Erythroblast (primary cell): ENCODE results near the gene MPPE1.

Source experiments
- GATA1 ChIP-seq: IDR thresholded peaks from 2 replicates; pipeline ENCODE4 v1.6.1; 2011; ENCODE audit warnings: low read depth, mild to moderate bottlenecking, control low read depth, low read length, moderate library complexity
- POLR2A ChIP-seq: IDR thresholded peaks from 2 replicates; pipeline ENCODE4 v1.6.1; 2011; ENCODE audit warnings: mild to moderate bottlenecking, low read length

DNA sequence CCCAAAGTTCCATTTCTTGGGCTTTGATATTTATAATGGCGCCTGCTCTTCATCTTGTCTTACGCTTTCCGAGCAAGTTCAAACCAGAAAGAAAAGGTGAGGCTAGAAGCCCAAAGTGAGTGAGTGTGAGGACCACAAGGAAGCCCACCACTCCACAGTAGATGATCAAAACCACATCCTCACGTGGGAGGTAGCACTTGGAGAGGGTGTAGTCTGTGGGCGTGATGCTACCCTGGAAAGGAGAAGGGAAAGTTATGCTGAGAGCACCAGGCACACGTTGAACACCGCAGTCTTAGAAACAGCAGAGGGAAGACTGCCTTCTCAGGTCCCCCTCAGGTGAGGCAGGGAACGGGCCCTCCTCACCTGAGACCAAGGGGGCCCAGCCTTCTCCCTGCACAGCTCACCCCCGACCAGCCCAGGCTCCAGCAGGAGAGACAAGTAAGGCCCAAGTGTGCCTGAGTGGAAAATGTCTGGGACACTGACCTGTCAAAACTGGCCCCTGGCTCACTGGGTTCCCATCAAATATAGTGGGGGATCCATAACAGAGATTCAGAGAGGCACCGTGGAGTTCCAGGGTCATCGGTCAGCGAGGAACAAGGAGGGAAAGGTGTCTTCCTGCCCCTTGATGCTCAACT is 23.6 kb downstream of the MPPE1 start:
- TF ChIP-seq POLR2A, result no peak
- TF ChIP-seq GATA1, result no peak
